GM21528 (cell line): ENCODE measurements around the gene LAMA3.

ENCODE experiments used
- ATAC-seq: cut with Tn5 transposase; IDR thresholded peaks from one replicate; pipeline ENCODE4 v1.9.1; 2021; ENCODE audit warnings: mild to moderate bottlenecking, moderate library complexity; ENCODE audit not compliant: unreplicated experiment, low FRiP score

Gene LAMA3

DNA sequence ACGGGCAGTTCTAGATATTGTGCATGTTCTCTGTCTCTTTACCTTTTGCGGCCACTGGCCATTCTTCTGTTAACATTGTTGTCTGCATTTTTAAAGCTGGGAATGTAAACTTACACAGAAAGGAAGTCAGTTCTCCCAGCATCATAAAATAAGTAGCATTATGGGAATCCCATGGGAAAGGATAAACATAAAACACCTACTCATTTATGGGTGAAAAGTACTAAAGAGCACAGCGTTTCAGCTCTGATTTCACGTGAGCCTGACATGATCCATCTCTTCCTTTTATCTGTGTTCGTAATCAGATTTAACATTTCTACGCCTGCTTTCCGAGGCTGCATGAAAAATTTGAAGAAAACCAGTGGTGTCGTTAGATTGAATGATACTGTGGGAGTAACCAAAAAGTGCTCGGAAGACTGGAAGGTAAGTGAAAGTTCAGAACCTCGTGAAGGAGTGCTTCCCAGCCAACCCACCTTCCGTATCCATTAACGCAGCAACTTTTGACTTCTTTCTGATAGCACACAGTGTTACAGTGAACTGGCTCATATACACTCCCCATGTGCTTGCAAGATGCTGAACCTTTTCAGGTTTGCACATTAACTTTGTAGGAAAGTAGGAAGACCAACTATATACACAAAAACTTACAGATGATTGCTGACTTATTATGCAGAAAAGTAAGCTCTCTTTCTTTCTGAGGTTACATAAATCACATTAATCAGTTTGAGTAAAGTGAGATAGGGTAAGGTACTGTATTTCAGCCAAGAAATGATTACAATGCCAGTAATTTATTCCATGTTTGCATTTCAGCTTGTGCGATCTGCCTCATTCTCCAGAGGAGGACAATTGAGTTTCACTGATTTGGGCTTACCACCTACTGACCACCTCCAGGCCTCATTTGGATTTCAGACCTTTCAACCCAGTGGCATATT, 238.8 kb downstream of the LAMA3 start:
- no peak for ATAC-seq

- ATAC-seq, result no peak
These were observed 240.2 kb downstream of the LAMA3 start for GRCh38 chr18:23929362-23929930.

DNA sequence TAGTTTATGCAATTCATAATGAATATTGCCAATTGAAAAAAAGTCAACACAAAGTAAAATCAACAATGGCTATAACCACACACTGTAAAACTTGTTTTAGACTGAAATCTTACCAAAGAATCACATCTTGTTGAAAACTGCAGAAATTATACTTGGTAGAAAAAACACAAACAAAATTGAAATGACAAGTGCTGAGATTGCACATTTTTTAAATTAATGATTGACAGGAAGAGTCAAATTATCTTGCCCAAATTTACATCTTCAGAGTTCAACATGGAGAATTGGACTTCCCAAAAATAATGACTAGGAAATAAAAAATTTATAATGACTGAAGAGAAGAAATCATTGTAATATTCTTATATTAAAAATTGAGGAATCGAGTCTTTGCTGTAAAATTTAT, 240.7 kb downstream of the LAMA3 start:
- no peak for ATAC-seq

- ATAC-seq, result no peak
These were observed 243.3 kb downstream of the LAMA3 start for GRCh38 chr18:23932385-23933067.

- ATAC-seq, result no peak
These were observed 244.2 kb downstream of the LAMA3 start for GRCh38 chr18:23933407-23933806.

DNA sequence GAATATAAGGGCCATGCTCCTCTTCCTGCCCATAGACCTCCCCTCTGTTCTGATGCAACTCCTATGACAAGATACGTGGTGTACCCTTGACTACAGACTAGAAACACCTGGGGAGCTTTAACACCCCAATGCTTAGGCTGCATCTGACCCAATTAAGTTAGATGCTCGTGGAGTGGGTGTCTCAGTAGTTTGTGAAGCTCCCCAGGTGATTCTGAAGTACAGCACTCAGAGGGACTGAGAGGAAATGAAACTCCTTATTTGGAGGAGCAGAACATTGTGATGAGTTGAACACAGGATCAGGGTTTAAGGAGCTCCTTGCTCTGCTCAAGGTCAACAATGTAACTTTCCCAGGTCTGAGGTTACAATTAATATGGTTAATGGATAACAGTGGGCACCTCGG, 245.0 kb downstream of the LAMA3 start:
- no peak for ATAC-seq

DNA sequence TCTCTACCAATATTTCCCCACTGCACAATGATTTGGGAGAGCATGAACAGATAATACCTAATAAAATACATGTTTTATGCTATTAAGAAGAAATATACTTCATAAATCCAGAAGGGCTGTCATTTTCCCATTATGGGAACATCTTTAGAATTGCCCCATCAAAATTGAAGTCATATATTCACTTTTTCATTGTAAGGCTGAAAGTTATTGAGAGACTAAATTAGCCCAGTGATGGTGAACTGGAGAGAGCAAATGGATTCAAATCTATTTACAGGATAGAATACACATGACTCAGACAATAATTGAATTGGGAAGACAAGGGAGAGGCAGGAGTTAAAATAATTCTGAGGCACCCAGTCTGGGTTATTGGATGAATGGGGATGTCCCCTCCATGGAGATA, 245.6 kb downstream of the LAMA3 start:
- no peak for ATAC-seq

GRCh38 chr18:23935804-23936203, 246.6 kb downstream of the LAMA3 start:
- ATAC-seq, result no peak

DNA sequence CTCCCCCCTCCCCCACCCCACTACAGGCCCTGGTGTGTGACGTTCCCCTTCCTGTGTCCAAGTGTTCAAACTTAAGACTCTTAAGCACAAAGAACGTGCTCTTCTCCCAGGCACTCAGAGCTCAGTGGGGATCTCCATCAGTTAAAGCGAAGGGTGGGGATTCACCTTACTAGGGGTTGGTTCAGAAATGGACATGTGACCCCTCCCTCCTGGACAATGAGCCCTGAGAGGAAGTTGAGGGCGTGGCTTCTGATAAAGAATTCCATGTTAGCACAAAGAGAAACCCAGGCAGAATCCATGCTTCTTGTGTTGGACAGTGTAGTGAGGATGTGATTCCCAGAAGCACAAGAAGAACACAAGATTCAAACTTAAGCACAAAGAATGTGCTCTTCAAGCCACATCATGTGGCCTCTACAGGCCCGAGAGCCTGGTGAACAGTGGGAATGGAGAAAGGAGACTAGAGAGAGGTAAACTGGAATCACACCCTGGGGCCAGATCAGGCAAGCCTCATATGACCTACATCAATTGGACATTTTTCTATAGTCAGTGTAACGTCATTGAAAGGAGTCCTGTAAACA, 247.2 kb downstream of the LAMA3 start:
- ATAC-seq, result no peak

DNA sequence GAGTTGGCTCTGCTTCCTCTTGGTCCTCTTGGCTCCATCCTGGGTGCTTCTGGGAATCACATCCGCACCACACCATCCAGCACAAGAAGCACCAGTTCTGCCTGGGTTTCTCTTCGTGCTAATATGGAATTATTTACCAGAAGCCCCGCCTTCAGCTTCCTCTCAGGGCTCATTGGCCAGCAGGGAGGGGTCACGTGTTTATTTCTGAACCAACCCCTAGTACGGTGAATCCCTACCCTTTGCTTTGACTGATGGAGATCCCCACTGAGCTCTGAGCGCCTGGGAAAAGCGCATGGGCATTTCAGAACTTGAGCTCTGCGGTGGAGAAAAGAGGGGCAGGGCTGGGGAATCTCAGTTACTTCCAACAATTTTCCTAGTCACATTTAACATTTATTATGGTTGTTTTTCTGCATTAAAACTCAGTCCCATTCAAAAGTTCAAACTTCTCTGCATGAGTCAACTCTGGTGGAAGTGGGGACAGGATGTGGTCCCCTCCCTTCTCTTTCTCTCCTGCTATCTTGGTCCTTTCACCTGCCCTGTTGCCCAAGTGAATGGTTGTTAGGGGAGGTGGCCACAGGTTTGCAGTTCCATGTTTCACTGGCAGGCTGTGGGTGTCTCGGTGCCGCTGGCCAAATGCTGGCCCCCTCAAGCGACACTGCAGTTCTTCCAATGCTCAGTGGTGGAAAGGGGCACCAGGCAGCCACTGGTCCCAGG, 248.9 kb downstream of the LAMA3 start:
- no peak for ATAC-seq

GRCh38 chr18:23938901-23939341, 249.7 kb downstream of the LAMA3 start:
- no peak for ATAC-seq

- ATAC-seq, result no peak
These were observed 250.1 kb downstream of the LAMA3 start for GRCh38 chr18:23939366-23939765.

- ATAC-seq, result no peak
These were observed 250.6 kb downstream of the LAMA3 start for GRCh38 chr18:23939896-23940295.

DNA sequence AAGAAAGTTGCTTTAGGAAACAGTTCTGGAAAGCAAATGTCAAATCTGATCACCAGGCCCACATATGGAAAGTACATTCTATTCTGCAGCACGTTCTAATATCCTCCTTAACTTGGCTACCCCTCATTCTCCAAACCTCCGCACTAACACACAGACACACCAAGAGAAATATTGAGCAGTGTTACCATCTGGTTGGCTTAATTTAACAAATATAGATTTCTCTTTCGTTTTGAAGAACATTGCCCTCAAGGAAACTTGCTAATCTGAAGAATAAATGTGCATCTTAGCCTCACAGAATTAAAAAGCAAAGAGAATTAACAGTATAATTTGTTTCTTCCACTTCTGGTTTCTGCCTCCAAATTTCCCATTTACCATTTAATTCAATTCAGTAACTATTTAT, 252.5 kb downstream of the LAMA3 start:
- ATAC-seq, result no peak

GRCh38 chr18:23943104-23943503, 253.9 kb downstream of the LAMA3 start:
- peak; percentile 68 for ATAC-seq

DNA sequence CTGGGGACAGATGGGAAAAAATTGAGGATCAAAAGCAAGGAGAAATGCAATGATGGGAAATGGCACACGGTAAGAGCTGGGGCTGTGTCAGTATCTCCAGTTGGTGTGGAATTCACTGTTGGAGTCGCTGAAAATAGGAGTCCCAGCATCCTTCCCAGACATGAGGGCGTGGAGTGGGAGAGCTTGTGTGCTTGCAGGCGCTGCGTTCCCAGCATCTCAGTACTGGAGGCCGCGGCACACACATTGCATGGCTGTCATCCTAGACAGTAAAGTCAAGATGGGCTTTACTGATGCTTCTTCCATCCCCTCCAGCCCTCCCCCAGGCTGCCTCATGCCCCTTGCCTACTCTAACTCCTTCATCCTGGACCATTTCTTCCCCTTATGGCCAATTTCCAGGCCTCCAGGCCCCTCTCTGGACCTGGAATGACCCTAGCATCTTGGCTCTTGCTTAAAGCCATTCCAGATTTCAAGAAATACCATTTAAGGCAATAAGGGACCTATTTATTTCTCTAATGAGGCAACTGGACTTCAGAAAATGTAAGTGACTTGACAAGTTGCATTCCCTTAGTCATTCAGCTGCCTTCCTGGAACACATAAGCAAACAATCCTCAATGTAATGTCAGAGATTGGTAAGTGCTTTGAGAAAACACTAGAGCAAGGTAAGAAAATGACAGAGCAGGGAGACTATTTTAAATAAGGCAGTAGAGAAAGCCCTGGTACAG, 254.8 kb downstream of the LAMA3 start:
- ATAC-seq, result no peak

DNA sequence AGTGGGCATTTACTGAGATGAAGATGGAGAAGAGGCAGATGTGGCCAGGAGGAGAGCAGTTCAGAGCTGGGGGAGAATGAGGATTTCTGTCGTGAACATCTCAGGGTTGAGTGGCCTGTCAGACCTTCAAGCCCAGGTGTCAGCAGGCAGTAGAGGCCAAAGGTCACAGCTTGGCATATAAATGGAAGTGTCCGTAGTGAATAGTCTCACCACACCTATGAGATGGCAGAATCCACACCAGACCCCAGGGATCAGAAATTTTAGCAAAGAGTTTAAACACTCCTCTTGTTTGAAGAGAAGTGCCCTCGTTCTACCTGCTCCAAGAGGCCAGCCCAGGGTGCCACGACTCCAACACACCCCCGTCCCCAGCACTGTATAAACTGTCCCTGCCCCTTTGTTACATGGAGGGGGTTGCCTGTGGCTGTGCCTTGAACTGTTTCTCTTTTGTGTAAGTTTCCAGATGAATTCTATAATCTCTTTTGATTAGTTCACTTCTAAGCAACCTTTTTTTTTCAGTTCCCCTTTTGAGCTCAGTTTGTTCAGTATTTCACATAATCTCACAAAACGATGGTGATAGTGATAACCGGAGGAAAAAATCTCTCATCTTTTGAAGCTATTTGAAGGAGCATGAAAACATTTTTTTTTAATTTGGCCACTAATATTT, 256.3 kb downstream of the LAMA3 start:
- ATAC-seq, result no peak

DNA sequence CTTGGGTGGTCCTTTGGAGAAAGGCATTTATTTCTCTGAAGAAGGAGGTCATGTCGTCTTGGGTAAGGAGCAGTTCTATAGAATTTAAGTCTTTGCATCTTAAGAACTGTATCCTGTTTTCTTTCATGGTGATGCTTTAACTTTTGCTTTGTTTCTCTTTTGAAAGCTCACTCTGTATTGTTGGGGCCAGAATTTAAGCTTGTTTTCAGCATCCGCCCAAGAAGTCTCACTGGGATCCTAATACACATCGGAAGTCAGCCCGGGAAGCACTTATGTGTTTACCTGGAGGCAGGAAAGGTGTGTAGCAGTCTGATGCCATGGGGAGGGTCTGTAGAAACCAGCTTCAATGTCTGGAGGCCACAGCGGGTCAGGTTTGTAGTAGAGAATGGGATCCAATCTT, 260.6 kb downstream of the LAMA3 start:
- no peak for ATAC-seq

GRCh38 chr18:23950644-23951043, 261.4 kb downstream of the LAMA3 start:
- no peak for ATAC-seq
